Fibroblast of skin of right quadriceps (primary cell): ENCODE measurements around the gene ACSM5.
"Not testable (repeated sequence)": the region's sequence is repeated elsewhere in the genome, so short reads cannot be mapped to it uniquely, and the experiment has no call there.

Experiments used
- DNase-seq: peaks from one replicate; pipeline ENCODE4 v3.0.0-alpha.2; 2013

ACSM5 gene

DNA sequence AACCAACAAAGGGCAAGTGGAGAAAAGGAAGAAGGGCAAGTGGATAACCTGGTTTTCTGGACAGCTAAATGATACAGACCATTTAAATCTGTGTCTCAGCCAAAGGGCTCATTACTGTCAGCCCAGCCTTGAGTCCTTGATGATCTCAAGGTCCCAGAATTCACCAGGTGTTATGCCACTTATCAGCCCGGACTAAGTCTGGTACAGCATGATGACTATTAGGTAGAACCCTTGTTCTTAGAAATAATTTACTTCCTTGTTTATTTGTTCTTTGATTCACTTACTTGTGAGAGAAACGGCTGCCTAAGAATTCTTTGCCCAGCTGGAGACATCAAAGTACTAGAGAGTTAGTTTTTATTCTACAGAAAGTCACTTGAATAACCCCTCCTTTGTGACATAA lies 8.3 kb upstream of the ACSM5 start:
- DNase-seq: no peak

DNA sequence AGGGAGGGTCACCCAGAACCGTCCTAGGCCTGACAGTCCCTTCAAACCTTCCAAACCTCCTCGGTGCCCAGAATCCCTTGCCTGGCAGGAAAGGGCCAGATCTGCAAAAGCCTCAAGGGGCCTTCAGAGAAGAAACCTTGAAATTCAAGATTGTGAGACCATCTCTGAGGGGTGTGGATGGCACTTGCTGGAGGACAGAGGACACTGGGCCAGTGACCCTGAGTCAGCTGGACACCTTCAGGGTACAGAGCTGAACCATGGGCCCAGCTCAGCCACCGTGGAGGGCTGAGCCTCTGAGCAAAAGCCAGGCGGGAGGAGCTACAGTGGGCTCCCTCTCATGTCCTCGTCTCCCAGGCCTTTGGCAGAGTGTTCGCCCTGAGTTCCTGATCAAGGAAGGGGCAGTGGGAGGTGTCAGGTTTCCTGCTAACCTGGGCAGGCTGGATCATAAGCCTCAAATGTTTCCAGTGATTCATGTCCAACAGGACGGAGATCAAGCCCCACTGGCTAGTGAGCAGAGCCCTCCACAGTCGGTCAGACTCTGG lies 7.8 kb upstream of the ACSM5 start:
- no peak for DNase-seq

DNA sequence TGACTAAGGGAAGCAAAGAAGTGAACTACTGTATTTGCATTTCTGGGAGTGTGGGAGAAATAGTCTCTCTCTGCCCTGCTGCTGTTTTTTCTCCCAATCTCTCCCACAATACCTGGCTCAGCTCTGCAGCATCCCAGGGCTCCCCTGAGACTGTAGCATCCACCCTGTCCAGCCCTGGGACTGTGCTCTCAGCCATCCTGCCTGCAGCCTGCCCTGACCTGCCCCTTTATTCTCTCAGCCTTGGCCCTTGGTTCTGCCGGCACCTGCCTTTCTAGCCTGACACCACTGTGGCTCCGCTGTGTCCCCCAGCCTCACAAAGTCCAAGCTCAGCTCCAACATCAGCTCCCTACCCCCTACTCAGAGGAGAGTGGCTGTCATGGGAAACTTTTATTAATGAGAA lies 6.7 kb upstream of the ACSM5 start:
- no peak for DNase-seq

DNA sequence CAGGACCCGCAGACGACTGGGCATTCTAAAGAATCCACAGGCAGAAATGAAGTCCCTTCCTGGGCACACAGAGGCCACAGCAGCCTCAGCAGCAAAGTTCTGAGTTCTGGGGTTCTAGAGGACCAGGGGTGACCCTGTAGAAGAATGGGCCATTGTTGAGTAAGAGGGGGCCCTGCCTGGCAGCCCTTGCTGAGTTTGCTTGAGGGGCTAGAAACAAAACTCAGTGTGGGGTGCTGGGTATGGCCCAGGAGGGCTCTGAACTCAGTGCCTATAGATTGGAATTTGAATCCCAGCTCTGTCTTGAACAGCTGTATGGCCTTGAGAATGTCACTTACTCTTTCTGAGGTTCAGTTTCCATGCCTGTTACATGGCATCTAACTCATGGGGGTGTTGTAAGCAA lies 4.7 kb upstream of the ACSM5 start, which contains the start of gene PDILT:
PDILT (minus strand) TSS at position 101 of the 400 bp plus-strand sequence. CDS start 5,437 bp downstream, outside the sequence.
- DNase-seq: no peak

DNA sequence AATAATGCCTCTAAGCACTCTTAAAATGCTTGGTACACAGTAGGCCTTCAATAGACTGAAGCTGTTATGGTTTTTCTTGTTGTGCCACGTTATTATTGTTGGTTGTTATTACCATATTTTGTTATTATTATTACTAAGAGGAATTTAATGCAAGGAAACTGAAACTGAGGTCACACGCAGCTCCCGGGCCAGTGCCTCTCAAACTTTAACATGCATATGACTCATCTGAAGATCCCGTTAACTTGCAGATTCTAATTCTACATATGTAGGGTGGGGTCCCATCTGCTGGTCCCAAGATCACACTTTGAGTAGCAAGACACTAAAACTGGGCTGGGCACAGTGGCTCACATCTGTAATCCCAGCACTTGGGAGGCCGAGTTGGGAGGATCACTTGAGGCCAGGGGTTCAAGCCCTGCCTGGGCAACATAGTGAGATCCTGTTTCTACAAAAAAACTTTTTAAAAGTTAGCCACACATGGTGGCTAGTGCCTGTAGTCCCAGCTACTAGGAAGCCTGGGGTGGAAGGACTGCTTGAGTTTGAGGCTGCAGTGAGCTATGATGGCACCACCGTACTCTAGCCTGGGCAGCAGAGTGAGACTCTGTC lies 888 bp downstream of the ACSM5 start:
- no peak for DNase-seq

DNA sequence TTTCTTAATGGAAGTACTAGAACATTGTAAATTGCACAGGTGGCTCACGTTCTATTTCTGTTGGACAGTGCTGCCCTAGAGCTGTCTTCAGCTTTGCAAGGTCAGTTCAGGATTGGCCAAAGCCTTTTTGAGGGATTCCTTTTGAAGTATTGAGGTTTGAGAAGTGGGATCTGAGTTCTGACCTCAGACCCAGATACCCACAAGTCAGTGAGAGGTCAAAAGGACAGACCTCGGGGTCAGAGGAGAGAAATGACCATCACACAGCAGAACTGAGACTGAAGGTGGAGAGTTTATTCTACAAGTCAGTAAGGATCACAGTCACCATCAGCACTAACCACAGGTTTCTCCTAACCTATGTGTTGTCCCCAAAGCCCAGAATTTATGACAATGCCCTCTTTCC lies 1.7 kb downstream of the ACSM5 start:
- DNase-seq: no peak

DNA sequence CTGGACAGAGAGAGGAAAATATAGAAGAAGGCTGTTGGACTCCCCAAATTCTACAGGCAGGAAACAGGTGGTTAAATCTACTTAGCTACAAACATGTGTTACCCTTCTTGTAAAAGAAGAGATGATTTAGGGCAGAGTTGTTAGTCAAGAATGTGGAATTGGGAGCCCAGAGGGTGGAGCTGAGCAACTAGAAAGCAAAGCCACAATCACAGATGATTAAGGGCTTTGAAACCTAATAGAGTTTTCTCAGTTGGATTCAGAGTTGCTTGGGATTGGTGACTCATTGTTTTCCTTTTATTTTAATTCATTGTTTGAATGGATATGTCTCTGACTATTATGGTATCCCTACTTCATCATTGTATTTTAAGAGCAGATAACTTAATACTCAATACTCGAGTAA lies 6.2 kb downstream of the ACSM5 start:
- DNase-seq: no peak

DNA sequence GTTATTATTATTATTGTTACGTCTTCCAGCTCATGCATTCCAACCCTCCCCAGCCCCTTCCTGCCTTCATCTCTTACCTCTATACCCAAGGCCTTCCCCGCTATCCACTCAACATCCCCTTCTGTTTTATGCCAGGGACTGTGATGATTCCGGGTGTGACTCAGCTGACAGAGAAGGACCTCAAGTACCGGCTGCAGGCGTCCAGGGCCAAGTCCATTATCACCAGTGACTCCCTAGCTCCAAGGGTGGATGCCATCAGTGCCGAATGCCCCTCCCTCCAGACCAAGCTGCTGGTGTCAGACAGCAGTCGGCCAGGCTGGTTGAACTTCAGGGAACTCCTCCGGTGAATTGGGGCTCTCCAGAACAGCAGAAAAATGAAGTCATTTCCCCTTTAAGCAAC lies 9.8 kb downstream of the ACSM5 start:
- not testable (repeated sequence) for DNase-seq

DNA sequence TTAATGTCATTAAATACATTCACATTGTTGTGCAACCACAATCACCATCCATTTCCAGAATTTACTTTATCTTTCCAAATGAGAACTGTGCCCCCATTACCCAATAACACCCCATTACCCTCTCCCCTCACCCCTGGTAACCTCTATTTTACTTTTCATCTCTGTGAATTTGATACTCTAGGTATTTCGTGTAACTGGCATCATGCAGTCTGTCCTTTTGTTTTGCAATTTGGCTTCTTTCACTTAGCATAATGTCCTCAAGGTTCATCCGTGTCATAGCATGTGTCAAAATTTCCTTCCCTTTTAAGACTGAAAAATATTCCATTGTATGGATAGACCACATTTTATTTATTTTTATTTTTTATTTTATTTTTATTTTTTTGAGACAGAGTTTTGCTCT lies 12.4 kb downstream of the ACSM5 start:
- not testable (repeated sequence) for DNase-seq

DNA sequence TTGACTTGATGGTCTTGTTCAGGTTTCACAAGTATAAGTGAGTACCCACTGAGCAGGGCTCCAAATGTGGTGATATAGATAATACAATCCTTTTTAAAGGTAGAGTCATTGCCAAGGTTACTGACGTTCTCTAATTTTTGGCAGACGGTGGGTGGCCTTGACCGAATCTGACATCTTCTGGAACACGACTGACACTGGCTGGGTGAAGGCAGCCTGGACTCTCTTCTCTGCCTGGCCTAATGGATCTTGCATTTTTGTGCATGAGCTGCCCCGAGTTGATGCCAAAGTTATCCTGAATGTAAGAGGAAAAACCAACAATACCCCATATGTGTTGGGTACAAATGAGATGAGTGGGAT lies 14.4 kb downstream of the ACSM5 start:
- DNase-seq: not testable (repeated sequence)

DNA sequence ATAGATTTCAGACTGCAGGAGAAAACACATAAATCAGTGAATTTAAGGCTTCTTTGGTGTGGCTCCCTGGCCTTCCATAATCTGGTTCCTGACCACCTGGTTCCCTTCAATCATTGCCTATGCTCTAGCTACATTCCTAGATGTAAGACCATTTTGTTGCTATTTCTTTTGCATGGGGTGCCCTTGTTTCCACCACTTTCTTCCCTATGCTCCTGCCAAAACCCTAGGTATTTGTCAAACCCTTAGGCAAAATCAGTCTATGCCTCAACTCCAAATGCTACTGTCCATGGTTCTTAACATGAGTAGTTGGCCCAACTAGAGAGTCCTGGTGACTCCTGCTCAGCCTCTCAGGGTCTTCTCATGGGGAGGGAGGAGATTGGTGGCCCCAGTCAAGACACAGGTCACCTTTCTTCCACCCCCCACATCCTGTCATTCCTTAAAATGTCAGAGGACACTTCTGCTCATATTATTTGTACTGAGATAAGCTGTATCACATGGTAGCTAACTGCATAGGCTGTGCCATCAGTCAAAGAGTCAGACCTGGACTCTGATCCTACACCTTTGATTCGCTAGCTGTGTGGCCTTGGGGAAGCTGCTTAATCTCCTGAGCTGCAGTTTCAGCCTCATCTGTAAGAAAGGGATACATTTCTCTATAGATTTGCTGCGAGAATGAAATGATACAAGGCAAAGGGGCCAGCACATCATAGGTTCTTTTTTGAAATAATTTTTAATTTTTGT lies 15.0 kb downstream of the ACSM5 start:
- DNase-seq: no peak

DNA sequence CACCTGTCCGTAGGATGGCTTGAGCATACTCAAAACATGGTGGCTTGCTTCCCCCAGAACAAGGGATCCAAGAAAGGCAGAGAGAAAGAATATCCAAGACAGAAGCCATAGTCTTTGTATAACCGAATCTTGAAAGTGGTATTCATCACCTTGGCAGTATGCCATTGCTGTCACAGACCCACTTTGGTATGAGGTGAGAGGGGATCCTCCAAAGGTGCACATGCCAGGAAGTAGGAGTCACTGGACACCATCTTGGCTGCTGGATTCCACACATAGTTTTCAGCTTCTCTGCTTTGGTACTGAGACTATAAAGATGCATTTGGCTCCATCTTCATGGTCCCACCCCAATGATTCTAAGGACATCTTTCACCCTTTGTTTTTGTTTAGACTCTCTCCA lies 18.1 kb downstream of the ACSM5 start:
- not testable (repeated sequence) for DNase-seq

DNA sequence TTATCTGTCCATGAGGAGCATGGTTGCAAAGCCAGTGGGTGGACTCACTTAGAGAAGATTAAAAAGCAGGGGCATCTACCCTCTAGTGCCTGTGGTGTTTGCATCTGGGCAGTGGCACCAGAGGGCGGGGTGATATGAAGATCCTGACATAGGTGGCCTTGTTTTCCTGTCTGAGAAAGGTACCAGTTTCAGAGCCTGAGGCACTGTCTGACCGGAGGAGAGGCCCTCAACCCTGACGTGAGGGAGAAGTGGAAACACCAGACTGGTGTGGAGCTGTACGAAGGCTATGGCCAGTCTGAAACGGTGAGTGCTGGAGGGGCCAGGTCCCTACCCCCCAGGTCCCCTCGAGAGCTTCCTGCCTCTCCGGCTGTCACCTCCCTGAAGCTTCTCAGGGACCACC lies 20.2 kb downstream of the ACSM5 start:
- DNase-seq: not testable (repeated sequence)

DNA sequence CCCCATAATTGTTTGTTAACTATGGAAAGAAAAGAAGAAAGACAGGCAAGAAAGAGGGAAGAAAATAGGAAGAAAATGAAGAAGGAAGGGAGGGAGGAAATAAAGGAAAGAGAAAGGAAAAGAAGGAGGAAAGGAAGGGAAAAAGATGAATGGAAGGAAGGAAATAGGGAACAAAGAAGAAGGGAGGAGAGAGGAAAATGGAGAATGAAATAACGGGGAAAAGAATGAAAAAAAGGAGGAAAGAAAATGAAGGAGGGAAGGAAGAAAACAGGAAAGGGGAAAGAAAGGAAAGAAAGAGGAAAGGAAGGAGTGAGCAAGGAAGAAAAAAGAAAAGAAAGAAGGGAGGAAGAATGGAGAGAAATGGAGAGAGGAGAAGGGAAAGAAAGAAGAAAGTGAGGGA lies 21.1 kb downstream of the ACSM5 start:
- DNase-seq: not testable (repeated sequence)

DNA sequence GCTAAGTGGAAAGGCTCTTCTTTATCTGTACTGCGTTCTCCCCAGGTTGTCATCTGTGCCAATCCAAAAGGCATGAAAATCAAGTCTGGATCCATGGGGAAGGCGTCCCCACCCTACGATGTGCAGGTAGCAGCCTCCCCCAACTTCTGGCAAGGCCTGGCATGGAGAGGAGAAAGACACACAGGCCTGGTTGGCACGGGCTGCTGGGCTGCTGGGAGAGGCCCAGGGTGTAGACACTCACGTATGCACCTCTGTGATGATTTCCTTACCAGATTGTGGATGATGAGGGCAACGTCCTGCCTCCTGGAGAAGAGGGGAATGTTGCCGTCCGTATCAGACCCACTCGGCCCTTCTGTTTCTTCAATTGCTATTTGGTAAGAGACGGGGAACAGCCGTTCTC lies 21.6 kb downstream of the ACSM5 start:
- DNase-seq: no peak

DNA sequence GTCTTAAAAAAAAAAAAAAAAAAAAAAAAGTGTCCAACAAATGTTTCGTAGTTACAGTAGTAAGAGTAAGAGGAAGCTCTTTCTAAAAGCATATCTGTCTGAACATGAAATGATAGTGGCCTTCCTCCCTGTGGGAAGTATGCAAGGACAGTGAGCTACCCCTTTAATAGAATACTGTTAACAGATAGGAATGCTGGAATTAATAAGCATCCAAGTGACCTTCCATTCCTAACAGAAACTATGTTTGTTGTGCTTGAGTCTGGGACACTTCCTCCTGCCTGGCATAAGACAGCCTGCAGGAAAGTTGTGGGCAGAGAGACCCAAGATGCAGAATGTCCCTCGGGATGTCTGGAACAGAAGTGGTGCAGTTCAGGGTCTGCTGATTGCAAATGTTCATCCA lies 29.6 kb downstream of the ACSM5 start:
- not testable (repeated sequence) for DNase-seq

DNA sequence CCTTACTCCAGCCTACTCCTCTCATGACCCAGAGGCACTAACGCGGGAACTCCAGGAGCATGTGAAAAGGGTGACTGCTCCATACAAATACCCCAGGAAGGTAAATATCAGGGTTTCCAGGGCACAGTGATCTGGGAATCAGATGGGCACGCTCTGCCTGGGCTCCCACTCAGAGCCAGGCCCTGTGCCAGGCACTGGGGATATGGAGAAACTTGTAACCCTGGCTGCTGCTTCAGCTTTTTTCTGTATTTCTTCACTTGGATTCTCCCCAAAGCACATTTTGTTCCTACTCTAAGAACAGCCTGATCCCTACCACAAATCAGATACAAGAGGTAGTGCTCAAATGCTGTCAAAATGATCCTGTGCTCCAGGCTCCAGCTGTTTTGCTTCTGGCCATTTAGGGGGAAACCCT lies 30.5 kb downstream of the ACSM5 start:
- not testable (repeated sequence) for DNase-seq

DNA sequence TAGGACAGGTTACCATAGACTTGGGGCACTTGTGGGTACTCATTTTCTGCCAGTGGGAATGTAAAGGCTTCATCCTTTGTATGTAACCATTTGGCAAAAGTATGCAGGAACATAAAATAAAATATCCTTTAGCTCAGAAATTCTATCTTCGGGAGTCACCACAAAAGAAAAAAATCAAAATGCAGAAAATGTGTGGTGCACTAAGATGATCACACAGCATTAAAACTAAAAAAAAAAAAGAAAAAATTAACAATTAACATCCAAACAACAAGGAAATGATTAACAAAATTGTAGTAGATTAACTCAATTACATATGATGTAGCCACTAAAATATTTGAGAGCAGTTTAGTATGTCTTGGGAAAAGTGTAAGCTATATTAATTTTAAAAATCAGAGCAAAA lies 31.4 kb downstream of the ACSM5 start:
- not testable (repeated sequence) for DNase-seq

DNA sequence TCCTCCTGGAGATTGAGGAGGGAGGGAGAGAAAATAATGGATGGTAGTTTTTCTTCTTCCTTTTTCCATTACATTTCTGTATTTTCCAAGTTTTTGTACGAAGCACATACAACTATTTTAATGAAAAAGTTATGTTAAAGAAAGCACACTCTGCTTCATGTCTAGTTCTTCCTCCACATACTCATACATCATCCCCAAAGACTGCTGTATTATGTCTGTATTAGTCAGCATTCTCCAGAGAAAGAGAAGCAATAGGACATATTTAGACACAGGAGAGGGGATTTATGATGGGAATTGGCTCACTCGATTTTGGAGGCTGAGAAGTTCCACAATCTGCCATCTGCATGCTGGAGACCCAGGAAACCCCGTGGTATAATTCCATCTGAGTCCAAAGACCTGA lies 31.9 kb downstream of the ACSM5 start:
- no peak for DNase-seq

DNA sequence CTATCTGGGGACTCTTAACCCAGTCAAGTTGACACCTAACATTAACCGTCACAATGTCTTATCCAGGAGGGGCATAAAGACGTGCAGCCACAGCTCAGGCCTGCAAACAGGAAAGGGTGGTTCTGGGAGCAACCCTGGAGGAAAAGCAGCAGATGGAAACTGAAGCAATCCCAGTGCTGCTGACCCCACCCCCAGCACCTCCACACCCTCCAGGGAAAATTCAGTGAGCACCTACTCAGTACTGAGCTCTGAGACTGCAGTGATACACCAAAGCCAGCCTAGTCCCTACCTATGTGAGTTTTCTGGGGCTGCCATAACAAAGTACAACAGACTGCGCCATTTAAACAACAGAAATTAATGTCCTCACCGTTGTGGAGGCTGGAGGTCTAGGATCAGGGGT lies 32.5 kb downstream of the ACSM5 start:
- not testable (repeated sequence) for DNase-seq

DNA sequence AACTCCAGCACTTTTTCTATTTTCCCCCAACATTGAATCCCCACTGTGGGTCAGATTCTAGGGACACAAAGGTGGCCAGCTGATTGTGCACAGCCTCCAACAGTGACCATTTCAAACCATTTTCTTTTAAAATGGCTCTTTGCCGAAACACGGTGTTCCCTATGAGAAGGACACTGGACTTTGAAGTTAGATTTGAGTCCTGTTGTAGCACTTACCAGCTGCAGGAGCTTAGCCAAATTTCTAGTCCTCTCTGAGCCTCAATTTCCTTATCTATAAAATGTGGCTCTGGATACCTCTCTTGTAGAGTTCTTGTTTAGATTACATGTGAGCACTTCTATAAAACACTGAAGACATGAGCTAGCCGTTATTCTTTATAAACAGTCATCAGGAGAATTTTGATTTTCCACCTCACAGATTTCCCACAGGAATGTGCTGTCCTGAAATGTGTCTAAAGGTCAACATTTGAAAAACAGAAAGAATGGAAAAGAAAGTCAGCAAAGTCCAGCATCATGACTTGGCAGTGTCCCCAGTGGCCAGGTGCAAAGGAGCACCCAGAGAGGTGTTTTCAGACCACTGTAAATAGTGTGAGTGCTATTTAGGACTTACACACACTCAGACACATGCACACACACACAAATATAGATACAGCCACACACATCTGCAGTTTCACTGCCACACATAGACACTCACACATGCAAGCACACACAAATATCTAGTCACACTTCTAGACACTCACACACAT lies 37.5 kb downstream of the ACSM5 start:
- not testable (repeated sequence) for DNase-seq

DNA sequence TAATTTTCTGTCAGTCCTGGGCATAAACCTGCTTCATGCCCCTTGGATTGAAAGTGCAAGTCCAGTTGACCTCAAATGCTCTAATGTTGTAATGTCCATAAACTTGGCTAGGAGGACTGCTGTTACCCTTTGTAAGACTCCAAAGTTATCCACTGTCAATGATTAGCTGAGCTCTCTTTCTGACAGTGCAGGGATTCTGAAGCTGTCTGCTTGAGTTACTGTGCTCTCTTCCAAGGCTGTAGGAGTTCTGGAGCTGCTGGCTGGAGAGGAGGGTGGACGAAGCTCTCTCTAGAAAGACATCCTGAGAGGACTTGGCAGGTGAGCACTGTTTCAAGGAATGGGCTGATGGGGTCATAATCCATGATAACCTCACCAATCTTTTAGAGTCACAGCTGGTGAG lies 42.0 kb downstream of the ACSM5 start, which contains the start of gene ACSM2A:
ACSM2A (plus strand) TSS at position 158 of the 400 bp plus-strand sequence. CDS start 8,594 bp downstream, outside the sequence.
- not testable (repeated sequence) for DNase-seq

DNA sequence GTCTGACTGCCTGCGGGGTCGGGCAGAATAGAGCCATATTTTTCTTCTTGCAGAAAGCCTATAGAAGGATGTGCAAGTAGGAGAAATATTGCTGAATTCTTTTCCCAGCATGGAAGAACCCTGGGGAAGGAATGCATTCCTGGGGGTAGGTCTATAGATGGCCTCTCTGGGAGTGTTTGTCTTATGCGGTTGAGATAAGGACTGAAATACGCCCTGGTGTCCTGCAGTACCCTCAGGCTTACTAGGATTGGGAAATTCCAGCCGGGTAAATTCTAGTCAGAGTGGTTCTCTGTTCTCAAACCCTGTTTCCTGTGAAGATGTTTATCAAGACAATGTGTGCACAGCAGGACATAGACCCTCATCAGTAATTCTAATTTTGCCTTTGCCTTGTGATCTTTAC lies 44.3 kb downstream of the ACSM5 start:
- not testable (repeated sequence) for DNase-seq

DNA sequence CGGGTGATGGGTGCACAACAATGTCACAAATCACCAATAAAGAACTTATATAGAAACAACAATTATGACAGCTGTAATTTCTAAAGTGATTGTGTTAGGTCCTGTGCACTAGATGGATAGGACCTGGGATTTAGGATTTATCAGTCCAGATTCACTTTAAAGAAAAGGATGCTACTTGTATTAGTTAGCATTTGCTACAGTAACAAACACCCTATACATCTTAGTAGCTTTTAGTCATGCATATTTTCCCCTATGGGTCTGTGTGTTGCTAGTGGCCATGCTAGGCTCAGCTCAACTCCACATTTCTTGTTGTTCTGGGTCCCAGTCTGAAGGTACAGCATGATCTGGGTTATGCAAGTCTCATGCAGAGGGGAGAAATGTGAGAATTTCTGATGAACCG lies 49.9 kb downstream of the ACSM5 start:
- not testable (repeated sequence) for DNase-seq
